Stimulated activated CD8-positive, alpha-beta memory T cell treated with anti-CD3 and anti-CD28 coated beads, Interleukin-12 subunit alpha, Interleukin-12 subunit beta, amount 100 ng/mL, for 4 hours (primary cell): ENCODE results near the gene DVL3.
"Not testable (repeated sequence)": the region's sequence is repeated elsewhere in the genome, so short reads cannot be mapped to it uniquely, and the experiment has no call there.

Experiments
- DNase-seq: peaks from one replicate; pipeline ENCODE4 v3.0.0-alpha.2; 2020; ENCODE audit warnings: low read depth

The DVL3 gene

DNA sequence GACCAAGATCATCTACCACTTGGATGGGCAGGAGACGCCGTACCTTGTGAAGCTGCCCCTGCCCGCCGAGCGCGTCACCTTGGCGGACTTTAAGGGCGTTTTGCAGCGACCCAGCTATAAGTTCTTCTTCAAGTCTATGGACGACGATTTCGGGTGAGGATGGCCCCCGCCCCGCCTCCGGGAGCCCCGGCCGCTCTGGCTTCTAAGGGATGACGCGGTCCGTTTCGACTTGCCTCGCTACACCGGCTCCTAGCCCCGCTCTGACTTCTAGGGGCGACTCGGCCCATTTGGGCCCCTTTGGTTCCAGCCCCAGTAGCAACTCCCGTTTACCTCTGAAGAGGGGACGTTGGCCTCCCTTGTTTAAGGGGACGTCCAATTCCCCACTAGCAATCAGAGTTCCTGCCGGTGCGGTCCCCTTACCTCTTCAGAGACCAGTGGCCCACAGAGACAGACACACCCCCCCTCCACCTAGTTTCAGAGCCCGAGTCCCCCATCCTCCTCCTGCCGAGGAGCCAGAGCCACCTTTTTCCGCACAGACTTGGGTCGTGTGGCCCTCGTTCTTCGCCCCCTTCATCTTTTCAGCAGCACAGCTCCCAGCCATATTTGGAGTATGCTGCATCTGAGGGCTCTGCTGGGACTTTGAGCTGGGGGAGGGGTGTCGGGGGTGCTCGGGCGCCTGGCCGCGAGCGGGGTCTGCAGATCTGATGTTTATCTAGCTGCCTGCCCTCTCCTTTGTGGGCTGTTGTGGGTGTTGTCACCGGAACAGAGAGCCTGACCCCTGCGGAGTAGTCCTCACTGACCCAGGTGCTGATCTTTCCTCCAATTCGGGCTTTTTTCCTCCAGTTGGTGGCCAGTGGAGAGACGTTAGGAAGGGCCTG, 706 bp downstream of the DVL3 start:
- peak; percentile 33 for DNase-seq

GRCh38 chr3:184156522-184156955, 1.4 kb downstream of the DVL3 start:
- DNase-seq = no peak

DNA sequence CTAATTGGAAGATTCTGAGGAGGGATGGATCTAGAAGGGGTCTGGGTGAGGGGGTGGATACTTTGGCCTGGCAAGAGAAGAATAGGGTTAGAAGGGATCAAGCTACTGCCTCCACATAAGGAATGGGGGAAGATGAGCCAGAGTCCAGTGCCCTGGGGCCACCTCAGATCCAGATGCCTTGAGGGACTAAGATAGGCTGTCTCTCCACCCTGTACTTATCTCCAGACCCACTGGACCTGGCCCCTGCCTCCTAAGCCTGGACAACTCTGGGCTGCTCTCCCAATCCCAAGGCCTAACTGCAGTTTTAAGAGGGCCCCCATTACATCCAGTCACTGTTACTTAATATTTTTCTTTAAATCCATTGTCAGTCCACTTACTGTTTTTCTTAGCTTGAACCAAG, 2.0 kb downstream of the DVL3 start:
- no peak for DNase-seq

DNA sequence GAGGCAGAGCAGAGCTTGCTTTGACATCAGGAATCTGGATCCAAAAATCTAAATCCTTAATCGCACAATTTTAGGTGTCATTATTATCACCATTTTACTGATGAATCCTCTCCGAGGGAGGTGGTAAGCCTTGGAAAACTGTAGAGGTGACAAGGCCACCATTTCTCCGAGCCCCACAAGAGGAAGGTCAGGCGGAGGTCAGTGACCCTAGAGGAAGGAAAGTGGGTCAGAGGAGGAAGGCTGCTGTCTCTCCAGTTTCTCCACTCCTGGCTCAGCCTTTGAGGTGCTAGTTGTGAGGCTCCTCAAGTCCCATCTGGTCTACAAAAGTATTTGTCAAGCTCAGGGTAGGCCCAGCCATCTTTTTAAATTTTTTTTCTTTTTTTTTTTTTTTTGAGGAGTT, 3.2 kb downstream of the DVL3 start:
- no peak for DNase-seq

DNA sequence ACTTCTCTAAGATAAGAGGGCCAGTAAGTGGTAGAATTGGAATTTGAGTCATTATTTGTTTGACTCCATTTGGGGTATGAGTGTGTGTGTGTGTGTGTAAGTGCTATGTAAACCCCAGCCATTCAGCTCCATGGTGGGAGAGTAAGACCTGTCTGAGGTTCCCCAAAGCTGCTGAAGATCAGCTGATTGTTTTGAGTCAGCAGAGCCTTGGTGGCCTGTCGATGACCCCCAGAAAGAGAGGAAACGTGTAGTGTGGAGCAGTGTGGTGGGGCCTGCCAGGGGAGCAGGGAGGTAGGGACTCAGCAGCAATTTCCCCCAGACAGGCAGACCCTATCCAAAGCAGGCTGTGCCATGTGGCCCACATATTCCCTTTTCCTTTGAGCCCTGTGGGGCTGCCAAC, 5.3 kb downstream of the DVL3 start:
- DNase-seq = no peak

GRCh38 chr3:184162571-184163070, 7.4 kb downstream of the DVL3 start:
- not testable (repeated sequence) for DNase-seq

- no peak for DNase-seq
These were observed 9.6 kb downstream of the DVL3 start for GRCh38 chr3:184164648-184165330.

DNA sequence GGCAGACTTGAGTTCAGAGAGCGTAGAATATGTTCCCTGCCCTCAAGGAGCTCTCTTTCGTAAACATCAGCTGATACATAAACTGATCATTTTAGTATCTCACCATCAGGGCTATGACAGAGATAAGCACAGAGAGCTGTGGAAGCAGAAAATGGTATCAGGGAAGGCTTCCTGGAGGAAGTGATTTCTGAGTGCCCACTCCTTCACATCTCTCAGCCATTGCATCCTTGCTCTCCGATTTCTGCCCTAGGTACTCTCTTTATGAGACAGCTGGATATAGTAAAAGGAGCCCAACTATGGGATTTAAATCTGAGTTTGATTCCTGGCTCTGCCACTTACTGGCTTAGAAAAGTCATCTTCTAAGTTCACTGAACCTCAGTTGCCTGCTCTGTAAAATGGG, 10.4 kb downstream of the DVL3 start:
- no peak for DNase-seq

GRCh38 chr3:184166671-184167070, 11.5 kb downstream of the DVL3 start:
- no peak for DNase-seq

- DNase-seq = no peak
These were observed 12.6 kb downstream of the DVL3 start for GRCh38 chr3:184167786-184168185.

GRCh38 chr3:184168363-184169120, 13.4 kb downstream of the DVL3 start:
- no peak for DNase-seq

- no peak for DNase-seq
These were observed 15.0 kb downstream of the DVL3 start for GRCh38 chr3:184169896-184170875.

DNA sequence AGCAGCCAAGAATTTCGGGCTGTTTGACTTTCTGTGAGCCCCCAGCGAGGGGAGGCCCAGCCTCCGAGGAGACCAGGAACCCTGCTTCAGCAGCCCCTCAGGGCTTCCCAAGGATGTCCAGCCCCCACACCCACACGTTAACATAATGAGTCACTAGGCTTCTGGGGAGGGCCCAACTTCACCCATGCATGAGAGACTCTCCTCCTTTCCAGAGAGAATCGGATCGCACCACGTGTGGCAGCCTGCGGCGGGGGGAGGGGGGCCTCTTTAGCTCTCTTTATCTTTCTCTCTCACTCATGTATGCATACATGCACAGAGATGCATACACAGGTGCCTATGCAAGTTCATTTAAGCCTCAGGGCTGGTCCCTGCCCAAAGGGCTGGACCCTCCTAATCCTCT, 16.4 kb downstream of the DVL3 start:
- no peak for DNase-seq

GRCh38 chr3:184172681-184173373, 17.6 kb downstream of the DVL3 start:
- no peak for DNase-seq

DNA sequence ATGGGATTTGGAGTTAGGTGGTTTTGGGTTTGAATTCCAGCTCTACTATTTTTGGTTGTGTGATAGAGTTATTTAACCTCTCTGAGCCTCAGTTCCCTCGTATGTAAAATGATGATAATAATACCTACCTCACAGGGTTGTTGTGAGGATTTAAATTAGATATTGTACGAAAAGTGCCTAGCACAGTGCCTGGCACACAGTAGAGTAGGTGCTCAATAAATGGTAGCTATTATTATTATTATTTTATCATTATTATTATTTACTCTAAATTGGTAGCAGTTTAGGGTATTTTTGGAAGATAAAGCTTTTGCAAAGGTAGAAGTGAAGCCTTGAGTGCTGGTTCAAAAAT, 18.2 kb downstream of the DVL3 start:
- DNase-seq = no peak

GRCh38 chr3:184174284-184174645, 19.1 kb downstream of the DVL3 start:
- DNase-seq = no peak

DNA sequence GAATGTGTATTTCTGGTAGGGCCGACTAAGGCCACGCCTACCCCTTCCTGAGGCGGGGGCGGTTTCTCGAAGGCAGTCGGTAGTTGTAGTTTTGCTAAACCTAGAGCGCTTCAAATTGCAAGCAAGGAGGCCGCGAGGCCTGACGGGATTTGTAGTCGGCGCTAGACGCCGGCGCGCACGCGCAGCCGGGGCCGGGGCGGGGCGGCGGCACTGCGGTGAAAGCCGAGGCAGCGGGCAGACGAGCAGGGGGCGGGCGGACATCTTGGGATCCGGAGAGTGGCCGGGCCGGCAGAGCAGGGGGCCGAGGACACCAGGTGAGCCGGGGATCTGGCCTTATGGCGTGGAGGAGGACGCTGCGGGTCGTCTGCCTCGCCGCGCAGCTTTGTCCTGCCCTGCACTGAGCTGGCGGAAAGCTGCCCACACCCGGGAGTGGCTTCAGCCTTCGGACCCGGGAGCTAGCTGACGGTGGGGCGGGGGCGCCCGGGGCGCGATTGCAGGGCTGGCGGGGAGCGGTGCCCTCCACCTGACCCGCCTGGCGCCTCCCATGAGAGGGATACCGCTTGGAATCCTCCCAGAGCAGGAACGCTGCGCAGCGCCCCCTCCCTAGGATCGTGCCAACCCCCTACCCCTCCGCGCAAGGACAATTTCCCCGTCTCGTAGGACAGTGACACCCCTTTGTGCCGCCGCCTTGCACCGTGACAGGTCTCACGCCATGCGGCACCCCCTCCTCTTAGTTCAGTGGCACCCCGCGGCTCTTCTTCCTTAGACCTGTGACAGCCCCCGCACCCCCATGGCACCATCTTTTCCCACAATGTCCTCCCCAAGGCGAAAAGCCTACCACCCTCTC, 19.7 kb downstream of the DVL3 start, which contains the start of gene AP2M1:
AP2M1 (plus strand) TSS at position 210 of the 847 bp plus-strand sequence. CDS start 2,139 bp downstream, outside the sequence.
- DNase-seq = peak; percentile 97

GRCh38 chr3:184175506-184175905, 20.3 kb downstream of the DVL3 start:
- DNase-seq = no peak

DNA sequence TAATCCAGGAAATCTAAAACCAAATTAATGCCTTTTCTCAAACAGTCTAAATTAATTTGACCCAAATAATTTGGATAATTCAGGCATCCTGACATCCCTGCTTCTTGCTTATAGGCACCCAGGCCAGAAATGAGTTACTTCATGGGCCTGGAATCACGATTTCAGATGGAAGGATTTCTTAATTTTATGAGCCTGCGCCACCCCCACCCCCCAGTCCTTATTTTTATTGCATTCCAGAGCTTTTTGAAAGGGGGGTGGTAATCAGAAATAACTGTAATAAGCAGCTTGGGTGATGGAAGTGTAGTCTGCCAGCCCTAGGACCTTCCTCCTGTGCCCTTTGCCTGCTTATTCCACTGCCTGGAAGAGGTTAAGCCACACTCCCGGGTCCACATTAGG, 20.8 kb downstream of the DVL3 start:
- no peak for DNase-seq
